Right kidney (tissue), 1 donor: ENCODE data around the gene SH3GL2.

ENCODE experiments used
- DNase-seq: peaks from one replicate; pipeline ENCODE4 v3.0.0-alpha.2; 2016

The SH3GL2 gene

GRCh38 chr9:17609312-17610005 is 30.6 kb downstream of the SH3GL2 start:
- DNase-seq, result no peak

GRCh38 chr9:17611342-17611741 is 32.5 kb downstream of the SH3GL2 start:
- DNase-seq, result no peak

GRCh38 chr9:17611917-17612316 is 33.1 kb downstream of the SH3GL2 start:
- DNase-seq, result no peak

- DNase-seq, result no peak
Observed at GRCh38 chr9:17613758-17614157, 34.9 kb downstream of the SH3GL2 start.

GRCh38 chr9:17614250-17614649 is 35.4 kb downstream of the SH3GL2 start:
- no peak for DNase-seq

GRCh38 chr9:17614903-17615302 is 36.0 kb downstream of the SH3GL2 start:
- DNase-seq, result no peak

- DNase-seq, result no peak
Observed at GRCh38 chr9:17622141-17622540, 43.3 kb downstream of the SH3GL2 start.

GRCh38 chr9:17622749-17623148 is 43.9 kb downstream of the SH3GL2 start:
- no peak for DNase-seq

- DNase-seq, result no peak
Observed at GRCh38 chr9:17623965-17624364, 45.1 kb downstream of the SH3GL2 start.

- no peak for DNase-seq
Observed at GRCh38 chr9:17624571-17624970, 45.7 kb downstream of the SH3GL2 start.

GRCh38 chr9:17625644-17626388 is 47.0 kb downstream of the SH3GL2 start:
- no peak for DNase-seq

- DNase-seq, result no peak
Observed at GRCh38 chr9:17627641-17628040, 48.8 kb downstream of the SH3GL2 start.

GRCh38 chr9:17628624-17629023 is 49.8 kb downstream of the SH3GL2 start:
- no peak for DNase-seq

GRCh38 chr9:17630531-17630949 is 51.7 kb downstream of the SH3GL2 start:
- no peak for DNase-seq

GRCh38 chr9:17631396-17631795 is 52.5 kb downstream of the SH3GL2 start:
- DNase-seq, result no peak

- DNase-seq, result no peak
Observed at GRCh38 chr9:17632994-17633393, 54.1 kb downstream of the SH3GL2 start.

- DNase-seq, result no peak
Observed at GRCh38 chr9:17635115-17635890, 56.4 kb downstream of the SH3GL2 start.

GRCh38 chr9:17636349-17636748 is 57.5 kb downstream of the SH3GL2 start:
- DNase-seq, result no peak

- no peak for DNase-seq
Observed at GRCh38 chr9:17636821-17637220, 58.0 kb downstream of the SH3GL2 start.

- DNase-seq, result no peak
Observed at GRCh38 chr9:17637229-17637628, 58.4 kb downstream of the SH3GL2 start.

- DNase-seq, result no peak
Observed at GRCh38 chr9:17648516-17648915, 69.7 kb downstream of the SH3GL2 start.

- no peak for DNase-seq
Observed at GRCh38 chr9:17651725-17652124, 72.9 kb downstream of the SH3GL2 start.

- DNase-seq, result no peak
Observed at GRCh38 chr9:17653947-17654465, 75.1 kb downstream of the SH3GL2 start.
